ENCODE results near the gene SPEN.

SPEN gene

DNA sequence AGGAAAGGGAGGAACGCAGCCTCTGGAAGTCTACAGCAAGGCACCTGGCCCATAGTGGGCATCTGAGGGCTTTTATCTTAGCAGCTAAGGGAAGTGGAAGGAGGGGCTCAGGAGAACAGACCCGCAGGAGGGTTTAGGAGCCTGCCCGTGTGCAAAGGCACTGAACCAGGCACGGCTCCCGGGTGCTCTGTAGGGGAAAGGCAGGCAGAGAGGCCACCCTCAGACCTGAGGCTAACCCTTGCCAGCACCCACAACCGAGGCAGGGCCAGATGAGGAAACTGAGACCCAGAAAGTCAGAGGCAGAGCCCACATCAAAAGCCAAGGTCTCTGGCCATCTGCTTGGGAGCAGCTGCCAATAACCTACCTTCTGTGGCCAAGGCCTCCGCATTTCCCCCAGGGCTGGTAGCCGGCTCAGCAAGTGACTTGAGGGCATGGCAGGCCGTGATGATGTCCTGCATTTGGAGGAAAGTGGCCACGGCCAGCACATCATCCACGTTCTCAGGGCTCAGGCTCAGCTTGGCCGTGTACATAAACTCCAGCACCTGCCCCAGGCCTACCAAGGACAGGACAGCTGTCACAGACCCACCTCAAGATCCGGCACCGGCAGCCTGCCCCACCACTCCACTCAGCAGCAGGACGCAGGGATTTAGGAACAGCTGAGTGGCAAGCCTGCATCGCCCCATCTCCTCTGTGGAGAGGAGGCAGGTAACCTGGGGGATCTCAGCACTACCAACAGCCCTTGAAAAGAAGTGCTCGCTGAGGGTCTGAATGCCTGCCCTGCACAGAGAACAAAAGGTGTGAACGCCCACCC, 99.3 kb downstream of the SPEN start:
- DNase-seq (ENCODE audit: low read depth in 2 of 2): no peak

GRCh38 chr1:15947382-15948090, 100.0 kb downstream of the SPEN start:
- no peak for DNase-seq (ENCODE audit: low read depth in 2 of 2)

- DNase-seq (ENCODE audit: low read depth in 2 of 2): no peak
Measured at GRCh38 chr1:15948091-15948591, 100.6 kb downstream of the SPEN start.

GRCh38 chr1:15948595-15949452, 101.3 kb downstream of the SPEN start:
- DNase-seq (ENCODE audit: low read depth in 2 of 2): peak; percentile 81 to 82

- DNase-seq (ENCODE audit: low read depth in 2 of 2): peak; percentile 82 to 83
Measured at GRCh38 chr1:15949453-15950245, 102.1 kb downstream of the SPEN start.

DNA sequence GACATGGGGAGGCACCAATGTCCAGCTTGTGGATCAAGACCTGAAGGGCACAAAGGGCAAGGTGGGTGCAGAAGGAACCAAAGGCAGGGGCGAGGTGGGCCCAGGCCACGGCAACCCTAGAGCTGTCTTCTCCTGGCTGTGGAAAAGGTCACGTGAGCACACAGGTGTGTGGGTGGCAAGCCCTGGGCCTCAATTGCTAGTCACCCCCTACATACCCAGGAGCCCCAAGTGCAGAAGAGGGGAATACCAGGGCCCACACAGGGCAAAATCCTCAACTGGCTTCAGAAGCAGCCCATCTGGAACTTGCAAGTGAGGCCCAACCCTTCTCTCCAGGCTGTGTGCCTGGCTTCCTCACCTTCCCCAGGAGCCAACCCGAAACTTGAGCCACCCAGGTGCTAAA, 102.8 kb downstream of the SPEN start:
- no peak for DNase-seq (ENCODE audit: low read depth in 2 of 2)

GRCh38 chr1:15950763-15951295, 103.3 kb downstream of the SPEN start:
- DNase-seq (ENCODE audit: low read depth in 2 of 2): no peak

GRCh38 chr1:15951341-15952153, 104.0 kb downstream of the SPEN start:
- DNase-seq (ENCODE audit: low read depth in 2 of 2): no peak

GRCh38 chr1:15952317-15953258, 105.1 kb downstream of the SPEN start:
- DNase-seq (ENCODE audit: low read depth in 2 of 2): peak; percentile 69 to 70

DNA sequence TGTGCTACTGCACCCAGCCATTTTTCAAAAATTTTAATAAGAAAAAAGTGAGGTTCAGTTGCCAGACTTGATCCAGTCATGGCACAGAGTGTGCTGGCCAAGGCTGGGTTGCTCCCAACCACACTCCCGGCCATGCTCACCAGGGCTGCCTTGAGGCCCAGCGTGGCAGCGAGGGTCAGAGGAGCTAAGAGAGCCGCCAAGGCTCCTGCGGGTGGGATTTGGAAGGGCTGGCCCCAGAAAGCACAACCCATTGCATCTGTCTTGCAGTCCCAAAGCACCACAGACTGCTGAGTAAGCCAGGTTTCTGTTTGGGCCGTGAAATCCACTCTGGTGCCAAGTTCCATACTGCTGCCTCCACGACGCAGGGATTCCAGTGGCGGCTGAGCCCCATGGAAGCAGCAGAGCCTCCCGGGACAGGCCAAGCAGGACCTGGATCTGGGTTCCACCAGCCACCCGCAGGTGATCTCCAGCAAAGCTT, 105.8 kb downstream of the SPEN start:
- no peak for DNase-seq (ENCODE audit: low read depth in 2 of 2)

DNA sequence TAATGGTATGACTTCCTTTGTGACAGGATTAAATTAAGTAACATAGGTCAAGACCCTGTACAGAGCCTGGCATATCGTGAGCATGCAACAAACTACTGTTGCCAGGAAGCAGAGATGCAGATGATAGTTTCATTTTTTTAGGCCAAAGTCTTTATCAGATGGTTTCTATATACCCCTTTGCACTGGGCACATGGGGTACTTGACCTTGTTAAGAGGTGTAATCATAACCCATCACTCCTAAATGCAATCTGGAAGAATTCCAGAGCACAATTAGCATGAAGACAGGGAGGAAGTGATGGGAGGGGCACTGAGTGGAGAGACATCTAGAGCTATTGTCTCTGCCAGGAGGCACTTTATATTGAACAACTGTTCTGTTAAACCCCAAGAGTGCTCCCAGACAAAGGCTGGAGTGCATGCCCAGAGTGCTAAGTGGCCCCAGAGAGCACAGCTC, 106.3 kb downstream of the SPEN start:
- no peak for DNase-seq (ENCODE audit: low read depth in 2 of 2)

DNA sequence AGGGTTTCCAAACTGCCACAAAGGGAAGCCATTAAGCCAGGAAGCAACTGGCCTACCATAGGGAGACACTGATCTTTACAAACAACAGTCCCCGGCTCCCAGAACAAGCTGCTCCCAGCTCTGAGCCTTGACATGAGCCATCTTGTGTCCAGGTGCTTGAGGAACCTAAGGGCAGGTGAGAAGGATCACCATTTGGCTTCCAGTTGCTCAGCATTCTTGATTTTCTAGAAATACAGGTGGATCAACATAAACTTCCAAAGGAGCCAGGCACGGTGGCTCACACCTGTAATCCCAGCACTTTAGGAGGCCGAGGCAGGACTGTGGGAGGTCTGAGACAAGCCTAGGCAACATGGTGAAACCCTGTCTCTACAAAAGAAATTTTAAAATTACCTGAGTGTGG, 106.8 kb downstream of the SPEN start:
- no peak for DNase-seq (ENCODE audit: low read depth in 2 of 2)

GRCh38 chr1:15955552-15955951, 108.0 kb downstream of the SPEN start:
- DNase-seq (ENCODE audit: low read depth in 2 of 2): no peak

- no peak for DNase-seq (ENCODE audit: low read depth in 2 of 2)
Measured at GRCh38 chr1:15956150-15956549, 108.6 kb downstream of the SPEN start.

GRCh38 chr1:15957221-15958095, 110.0 kb downstream of the SPEN start:
- no peak for DNase-seq (ENCODE audit: low read depth in 2 of 2)

- no peak for DNase-seq (ENCODE audit: low read depth in 2 of 2)
Measured at GRCh38 chr1:15958111-15958510, 110.6 kb downstream of the SPEN start.

GRCh38 chr1:15958793-15959192, 111.3 kb downstream of the SPEN start:
- no peak for DNase-seq (ENCODE audit: low read depth in 2 of 2)

DNA sequence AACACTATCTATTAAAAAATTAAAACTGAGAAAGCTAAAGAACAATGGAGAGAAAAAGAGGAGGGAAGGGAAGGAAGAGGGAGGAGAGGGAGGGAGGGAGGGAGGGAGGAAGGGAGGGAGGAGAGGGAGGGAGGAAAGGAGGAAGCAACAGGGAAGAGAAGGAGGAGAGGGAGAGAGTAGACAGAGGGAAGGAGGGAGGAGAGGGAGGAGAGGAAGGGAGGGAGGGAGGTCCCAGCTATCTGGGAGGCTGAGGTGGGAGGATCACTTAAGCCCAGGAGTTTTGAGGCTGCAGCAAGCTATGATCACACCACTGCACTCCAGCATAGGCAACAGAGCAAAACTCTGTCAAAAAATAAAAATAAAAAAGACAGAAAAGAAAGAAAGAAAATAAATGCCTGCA, 111.9 kb downstream of the SPEN start:
- DNase-seq (ENCODE audit: low read depth in 2 of 2): no peak
